ENCODE measurements around the gene EMP2.

Gene EMP2

GRCh38 chr16:10610499-10611184, 30.2 kb upstream of the EMP2 start:
- DNase-seq (ENCODE audit: low spot score) = no peak

- DNase-seq (ENCODE audit: low spot score) = no peak
Measured at GRCh38 chr16:10609402-10609774, 29.0 kb upstream of the EMP2 start.

GRCh38 chr16:10608687-10609401, 28.4 kb upstream of the EMP2 start:
- peak; percentile 46 for DNase-seq (ENCODE audit: low spot score)

- DNase-seq (ENCODE audit: low spot score) = no peak
Measured at GRCh38 chr16:10607157-10607556, 26.8 kb upstream of the EMP2 start.

GRCh38 chr16:10606607-10607006, 26.2 kb upstream of the EMP2 start:
- no peak for DNase-seq (ENCODE audit: low spot score)

GRCh38 chr16:10605636-10606035, 25.2 kb upstream of the EMP2 start:
- no peak for DNase-seq (ENCODE audit: low spot score)

GRCh38 chr16:10601444-10602408, 21.3 kb upstream of the EMP2 start:
- DNase-seq (ENCODE audit: low spot score) = no peak

GRCh38 chr16:10600782-10601443, 20.5 kb upstream of the EMP2 start:
- DNase-seq (ENCODE audit: low spot score) = no peak

GRCh38 chr16:10599626-10600025, 19.2 kb upstream of the EMP2 start:
- DNase-seq (ENCODE audit: low spot score) = no peak

- DNase-seq (ENCODE audit: low spot score) = no peak
Measured at GRCh38 chr16:10598157-10598556, 17.8 kb upstream of the EMP2 start.

- no peak for DNase-seq (ENCODE audit: low spot score)
Measured at GRCh38 chr16:10597187-10597601, 16.8 kb upstream of the EMP2 start.

- no peak for DNase-seq (ENCODE audit: low spot score)
Measured at GRCh38 chr16:10594312-10594950, 14.0 kb upstream of the EMP2 start.

- no peak for DNase-seq (ENCODE audit: low spot score)
Measured at GRCh38 chr16:10592611-10593010, 12.2 kb upstream of the EMP2 start.

GRCh38 chr16:10590342-10590741, 9.9 kb upstream of the EMP2 start:
- no peak for DNase-seq (ENCODE audit: low spot score)

GRCh38 chr16:10589109-10589508, 8.7 kb upstream of the EMP2 start:
- DNase-seq (ENCODE audit: low spot score) = no peak

- no peak for DNase-seq (ENCODE audit: low spot score)
Measured at GRCh38 chr16:10587622-10588021, 7.2 kb upstream of the EMP2 start.

GRCh38 chr16:10584981-10585438, 4.6 kb upstream of the EMP2 start:
- DNase-seq (ENCODE audit: low spot score) = no peak

GRCh38 chr16:10583269-10583668, 2.9 kb upstream of the EMP2 start:
- no peak for DNase-seq (ENCODE audit: low spot score)

- no peak for DNase-seq (ENCODE audit: low spot score)
Measured at GRCh38 chr16:10581507-10581906, 1.1 kb upstream of the EMP2 start.

- DNase-seq (ENCODE audit: low spot score) = no peak
Measured at GRCh38 chr16:10580883-10581247, 467 bp upstream of the EMP2 start.

- DNase-seq (ENCODE audit: low spot score) = no peak
Measured at GRCh38 chr16:10579575-10579964, 828 bp downstream of the EMP2 start.

Data from Ammon's horn (tissue), 1 donor.